ENCODE data around the gene SDC3. TPM values are rescaled to one million over a fixed set of nuclear protein-coding genes. Genes with fewer than 3 reads are reported as not detected.
A peak's percentile ranks its signal among the peaks of the same experiment; 100 is the strongest.

SDC3 gene
- total RNA-seq, 1 experiment from 2014 or later = 10.0 TPM

- H3K27ac ChIP-seq (ENCODE audit: low read length) = no peak overlapping the region
- BruUV-seq (replicated peaks) = no TSS peak
- H3K36me3 ChIP-seq (ENCODE audit: low read depth, low read length) = peaks cover 35% of the 10 kb centered on the region
- peaks cover 10% of the 10 kb centered on the region; the same call in 1 of the 2 replicates for H3K4me1 ChIP-seq (ENCODE audit: insufficient read depth, low read length)
- intact Hi-C loops (cut with micrococcal nuclease) = no loop called here
- no peak overlapping the region for H3K9ac ChIP-seq (ENCODE audit: low read length)
- ChIA-PET POLR2A (ENCODE audit: unreplicated experiment) (no interaction called here), CTCF (no interaction called here)
- TF ChIP-seq EZH2phosphoT487 (IDR thresholded peaks at IDR 0.05; ENCODE audit: borderline replicate concordance, low read length) (no peak), EZH2 (IDR thresholded peaks at IDR 0.05; ENCODE audit: low read length, unreplicated experiment) (no peak)
- TF ChIP-seq, protein P1, sequence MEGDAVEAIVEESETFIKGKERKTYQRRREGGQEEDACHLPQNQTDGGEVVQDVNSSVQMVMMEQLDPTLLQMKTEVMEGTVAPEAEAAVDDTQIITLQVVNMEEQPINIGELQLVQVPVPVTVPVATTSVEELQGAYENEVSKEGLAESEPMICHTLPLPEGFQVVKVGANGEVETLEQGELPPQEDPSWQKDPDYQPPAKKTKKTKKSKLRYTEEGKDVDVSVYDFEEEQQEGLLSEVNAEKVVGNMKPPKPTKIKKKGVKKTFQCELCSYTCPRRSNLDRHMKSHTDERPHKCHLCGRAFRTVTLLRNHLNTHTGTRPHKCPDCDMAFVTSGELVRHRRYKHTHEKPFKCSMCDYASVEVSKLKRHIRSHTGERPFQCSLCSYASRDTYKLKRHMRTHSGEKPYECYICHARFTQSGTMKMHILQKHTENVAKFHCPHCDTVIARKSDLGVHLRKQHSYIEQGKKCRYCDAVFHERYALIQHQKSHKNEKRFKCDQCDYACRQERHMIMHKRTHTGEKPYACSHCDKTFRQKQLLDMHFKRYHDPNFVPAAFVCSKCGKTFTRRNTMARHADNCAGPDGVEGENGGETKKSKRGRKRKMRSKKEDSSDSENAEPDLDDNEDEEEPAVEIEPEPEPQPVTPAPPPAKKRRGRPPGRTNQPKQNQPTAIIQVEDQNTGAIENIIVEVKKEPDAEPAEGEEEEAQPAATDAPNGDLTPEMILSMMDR (conservative IDR thresholded peaks at IDR 0.05; ENCODE audit: low read depth, low read length) = no peak
- no peaks in the 10 kb centered on the region for H3K9me3 ChIP-seq (ENCODE audit: low read length)
- H3F3A ChIP-seq (ENCODE audit: low read length, unreplicated experiment) = no peaks in the 10 kb centered on the region
- ATAC-seq (no peak), DNase-seq (no peak)
- no peak overlapping the region for H3K4me3 ChIP-seq (ENCODE audit: low read length)
- H3K9me2 ChIP-seq (replicated peaks; ENCODE audit: low read length) = no peaks in the 10 kb centered on the region
- no peak overlapping the region for H3K4me2 ChIP-seq (ENCODE audit: low read length)
- H3K79me2 ChIP-seq (ENCODE audit: low read length) = no peaks in the 10 kb centered on the region
- H2AFZ ChIP-seq (ENCODE audit: low read length) = no peak overlapping the region
- no peaks in the 10 kb centered on the region; the same call in 1 of the 2 replicates for H4K20me1 ChIP-seq (ENCODE audit: low read length)
- no peaks in the 10 kb centered on the region for H3K27me3 ChIP-seq (ENCODE audit: low read length)
Measured at GRCh38 chr1:30934613-30935012, 26.1 kb upstream of the SDC3 start.

DNA sequence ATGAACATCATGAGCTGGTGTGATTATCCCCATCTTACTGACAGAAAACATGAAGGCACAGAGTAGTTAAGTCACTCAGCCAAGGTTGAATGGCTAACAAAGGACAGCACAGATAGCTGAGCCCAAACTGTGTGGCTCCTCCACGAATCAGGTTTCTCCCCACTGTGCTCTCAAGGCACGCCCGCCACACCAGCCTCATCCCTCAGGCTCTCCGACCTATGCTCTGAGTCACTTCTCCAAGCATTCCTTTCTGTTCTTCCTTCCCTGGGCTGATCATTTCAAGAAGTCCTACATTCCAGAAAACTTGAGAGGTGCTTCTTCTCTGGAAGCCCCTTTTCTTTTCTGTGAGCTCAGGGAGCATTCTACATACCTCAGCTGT, 25.3 kb upstream of the SDC3 start:
- intact Hi-C loops (cut with micrococcal nuclease) = no loop called here
- no TSS peak for BruUV-seq (replicated peaks)

DNA sequence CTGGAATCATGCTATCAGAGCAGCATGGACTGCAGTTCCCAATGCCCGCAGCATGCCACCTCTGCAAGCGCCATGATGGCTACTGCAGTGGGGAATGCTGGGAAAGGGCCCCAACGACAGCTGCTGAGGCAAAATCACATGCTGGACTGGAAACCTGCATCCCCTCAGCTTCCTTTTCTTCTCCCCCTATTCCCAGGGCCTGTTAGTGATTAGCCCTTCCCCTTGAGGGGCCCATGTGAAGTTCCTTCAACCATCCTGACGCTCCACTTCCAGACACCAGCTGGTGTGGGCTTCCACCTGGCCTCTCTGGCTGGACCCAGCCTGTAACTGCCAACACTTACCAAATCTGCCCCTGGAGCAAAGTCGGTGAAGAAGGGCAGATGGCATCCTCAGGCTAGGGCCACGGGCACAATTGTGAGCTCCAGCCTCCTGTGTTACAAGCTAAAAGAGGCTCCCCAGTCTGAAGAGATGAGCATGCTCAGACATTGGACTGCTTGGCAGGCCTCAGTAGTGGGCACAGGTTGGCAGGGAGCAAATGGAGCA, 22.1 kb upstream of the SDC3 start:
- no peak for ATAC-seq
- H3K9me2 ChIP-seq (replicated peaks; ENCODE audit: low read length) = no peaks in the 10 kb centered on the region

More for the DNA sequence above, 25.3 kb upstream of the SDC3 start:
- Histone ChIP-seq H3K27ac (ENCODE audit: low read length) (no peak overlapping the region), H3K9me3 (ENCODE audit: low read length) (no peaks in the 10 kb centered on the region), H3K4me1 (ENCODE audit: insufficient read depth, low read length) (peaks cover 10% of the 10 kb centered on the region; the same call in 1 of the 2 replicates), H2AFZ (ENCODE audit: low read length) (no peak overlapping the region), H3K4me3 (ENCODE audit: low read length) (no peak overlapping the region), H3K27me3 (ENCODE audit: low read length) (no peaks in the 10 kb centered on the region), H3K9me2 (replicated peaks; ENCODE audit: low read length) (no peaks in the 10 kb centered on the region), H3K79me2 (ENCODE audit: low read length) (no peaks in the 10 kb centered on the region), H4K20me1 (ENCODE audit: low read length) (no peaks in the 10 kb centered on the region; the same call in 1 of the 2 replicates), H3K4me2 (ENCODE audit: low read length) (no peak overlapping the region), H3K9ac (ENCODE audit: low read length) (no peak overlapping the region), H3K36me3 (ENCODE audit: low read depth, low read length) (peaks cover 33% of the 10 kb centered on the region), H3F3A (ENCODE audit: low read length, unreplicated experiment) (no peaks in the 10 kb centered on the region)
- DNase-seq (peak; percentile 64), ATAC-seq (peak; percentile 61)
- CTCF ChIA-PET = no interaction called here
- POLR2A ChIA-PET (ENCODE audit: unreplicated experiment) = no interaction called here
- TF ChIP-seq EZH2 (IDR thresholded peaks at IDR 0.05; ENCODE audit: low read length, unreplicated experiment) (no peak), EZH2phosphoT487 (IDR thresholded peaks at IDR 0.05; ENCODE audit: borderline replicate concordance, low read length) (no peak)
- TF ChIP-seq, protein P1 (conservative IDR thresholded peaks at IDR 0.05; ENCODE audit: low read depth, low read length) = no peak

More for the DNA sequence above, 22.1 kb upstream of the SDC3 start:
- H3K4me2 ChIP-seq (ENCODE audit: low read length) = no peak overlapping the region
- H3K9ac ChIP-seq (ENCODE audit: low read length) = no peak overlapping the region
- no peaks in the 10 kb centered on the region for H3F3A ChIP-seq (ENCODE audit: low read length, unreplicated experiment)
- H3K4me3 ChIP-seq (ENCODE audit: low read length) = no peak overlapping the region
- intact Hi-C loops (cut with micrococcal nuclease) = no loop called here
- peaks cover 18% of the 10 kb centered on the region; the same call in 1 of the 2 replicates for H3K36me3 ChIP-seq (ENCODE audit: low read depth, low read length)
- H3K9me3 ChIP-seq (ENCODE audit: low read length) = no peaks in the 10 kb centered on the region
- CTCF ChIA-PET = interaction anchor here (0.6 kb wide), 1 partner anchor 153 kb away, joined by 3 read pairs; no protein-coding TSS in a partner anchor
- H3K79me2 ChIP-seq (ENCODE audit: low read length) = no peaks in the 10 kb centered on the region
- TF ChIP-seq EZH2phosphoT487 (IDR thresholded peaks at IDR 0.05; ENCODE audit: borderline replicate concordance, low read length) (no peak), EZH2 (IDR thresholded peaks at IDR 0.05; ENCODE audit: low read length, unreplicated experiment) (no peak)
- TF ChIP-seq, protein P1 (conservative IDR thresholded peaks at IDR 0.05; ENCODE audit: low read depth, low read length) = no peak
- no peak overlapping the region for H3K27ac ChIP-seq (ENCODE audit: low read length)
- H3K27me3 ChIP-seq (ENCODE audit: low read length) = no peaks in the 10 kb centered on the region
- BruUV-seq (replicated peaks) = no TSS peak
- H4K20me1 ChIP-seq (ENCODE audit: low read length) = no peaks in the 10 kb centered on the region; the same call in 1 of the 2 replicates
- no peak overlapping the region for H2AFZ ChIP-seq (ENCODE audit: low read length)
- DNase-seq = no peak
- peaks cover 10% of the 10 kb centered on the region; the same call in 1 of the 2 replicates for H3K4me1 ChIP-seq (ENCODE audit: insufficient read depth, low read length)
- POLR2A ChIA-PET (ENCODE audit: unreplicated experiment) = no interaction called here
